Astrocyte (in vitro differentiated cells and primary cell): ENCODE results near the gene POLR2E. TPM values are rescaled to one million over a fixed set of nuclear protein-coding genes. Genes with fewer than 3 reads are reported as not detected.

Experiments used
- DNase-seq: peaks from one replicate; pipeline ENCODE4 v3.0.0-alpha.2; 2010; ENCODE audit warnings: low read depth
- FAIRE-seq: peaks from 2 replicates; lab custom pipeline; 2011; peaks lifted over from hg19 to GRCh38; lab: Jason Lieb, UNC
- H2AFZ ChIP-seq: 2 replicates; pipeline ENCODE4 v1.6.0; 2012; ENCODE audit warnings: low read depth, low read length, inconsistent platforms
- H3K27ac ChIP-seq: 2 replicates; pipeline ENCODE4 v1.5.1; 2011; ENCODE audit warnings: low read depth, low read length, inconsistent platforms
- H3K27me3 ChIP-seq: 2 replicates; pipeline ENCODE4 v1.6.0; 2011; ENCODE audit warnings: low read length, inconsistent platforms; ENCODE audit not compliant: insufficient read depth
- H3K36me3 ChIP-seq: 2 replicates; pipeline ENCODE4 v1.5.1; 2011; ENCODE audit warnings: low read length, inconsistent platforms; ENCODE audit not compliant: insufficient read depth
- H3K4me1 ChIP-seq: 2 replicates; pipeline ENCODE4 v1.5.1; 2011; ENCODE audit warnings: low read length, inconsistent platforms; ENCODE audit not compliant: insufficient read depth
- H3K4me2 ChIP-seq: 2 replicates; pipeline ENCODE4 v1.6.0; 2012; ENCODE audit warnings: low read length, inconsistent platforms
- H3K4me3 ChIP-seq: 2 replicates; pipeline ENCODE4 v1.5.1; 2011; ENCODE audit warnings: low read depth, mild to moderate bottlenecking, low read length, inconsistent platforms; ENCODE audit not compliant: insufficient read depth
- H3K79me2 ChIP-seq: 2 replicates; pipeline ENCODE4 v1.6.0; 2012; ENCODE audit warnings: mild to moderate bottlenecking, low read length, inconsistent platforms; ENCODE audit not compliant: insufficient read depth
- H3K9ac ChIP-seq: 2 replicates; pipeline ENCODE4 v1.6.0; 2012; ENCODE audit warnings: mild to moderate bottlenecking, low read length, inconsistent platforms
- H3K9me3 ChIP-seq: 2 replicates; pipeline ENCODE4 v1.5.1; 2012; ENCODE audit warnings: low read depth, mild to moderate bottlenecking, low read length, inconsistent platforms; ENCODE audit not compliant: insufficient read depth
- H4K20me1 ChIP-seq: 2 replicates; pipeline ENCODE4 v1.6.0; 2012; ENCODE audit warnings: low read length, inconsistent platforms; ENCODE audit not compliant: insufficient read depth
- H3K27ac Mint-ChIP-seq: one replicate; pipeline ENCODE4 v1.8.0; 2021; ENCODE audit warnings: mild to moderate bottlenecking, mixed read lengths; ENCODE audit not compliant: unreplicated experiment
- H3K27me3 Mint-ChIP-seq: one replicate; pipeline ENCODE4 v1.8.0; 2021; ENCODE audit warnings: low read depth, mixed read lengths; ENCODE audit not compliant: unreplicated experiment
- H3K36me3 Mint-ChIP-seq: one replicate; pipeline ENCODE4 v1.8.0; 2021; ENCODE audit warnings: low read depth, mixed read lengths; ENCODE audit not compliant: unreplicated experiment
- H3K4me1 Mint-ChIP-seq: one replicate; pipeline ENCODE4 v1.8.0; 2021; ENCODE audit warnings: low read depth, mixed read lengths; ENCODE audit not compliant: unreplicated experiment
- H3K4me3 Mint-ChIP-seq: one replicate; pipeline ENCODE4 v1.8.0; 2021; ENCODE audit warnings: mild to moderate bottlenecking, moderate library complexity, mixed read lengths; ENCODE audit not compliant: unreplicated experiment
- H3K9me3 Mint-ChIP-seq: one replicate; pipeline ENCODE4 v1.8.0; 2021; ENCODE audit warnings: mild to moderate bottlenecking, mixed read lengths; ENCODE audit not compliant: unreplicated experiment
- EZH2 ChIP-seq: IDR thresholded peaks from 2 replicates; pipeline ENCODE4 v1.6.1; 2012; ENCODE audit warnings: mild to moderate bottlenecking, low read length, inconsistent platforms; ENCODE audit not compliant: insufficient read depth
- total RNA-seq: library from RNA; stranded (reverse); gene quantifications from 2 replicates; pipeline ENCODE4 v1.2.1, GENCODE V29; 2021
- TF ChIP-seq, protein P1 (sequence below): IDR thresholded peaks from 2 replicates; pipeline ENCODE4 v1.5.1; 2011; ENCODE audit warnings: low read depth, mild to moderate bottlenecking, inconsistent platforms, low read length, moderate library complexity; ENCODE audit not compliant: insufficient read depth

POLR2E gene
- total RNA-seq, 1 donor from 2014 or later: 207 TPM

- no peak overlapping the region for H3K4me2 ChIP-seq
- H3K9ac ChIP-seq: no peak overlapping the region
- no peaks in the 10 kb centered on the region for H3K4me1 ChIP-seq
- no peaks in the 10 kb centered on the region for H3K27me3 Mint-ChIP-seq
- H3K4me3 Mint-ChIP-seq: no peak overlapping the region
- no peak overlapping the region for H2AFZ ChIP-seq
- no peak overlapping the region for H3K27ac ChIP-seq
- H3K27me3 ChIP-seq: no peaks in the 10 kb centered on the region
- H3K9me3 Mint-ChIP-seq: no peaks in the 10 kb centered on the region
- H4K20me1 ChIP-seq: no peaks in the 10 kb centered on the region
- no peak for TF ChIP-seq EZH2
- TF ChIP-seq, protein P1, sequence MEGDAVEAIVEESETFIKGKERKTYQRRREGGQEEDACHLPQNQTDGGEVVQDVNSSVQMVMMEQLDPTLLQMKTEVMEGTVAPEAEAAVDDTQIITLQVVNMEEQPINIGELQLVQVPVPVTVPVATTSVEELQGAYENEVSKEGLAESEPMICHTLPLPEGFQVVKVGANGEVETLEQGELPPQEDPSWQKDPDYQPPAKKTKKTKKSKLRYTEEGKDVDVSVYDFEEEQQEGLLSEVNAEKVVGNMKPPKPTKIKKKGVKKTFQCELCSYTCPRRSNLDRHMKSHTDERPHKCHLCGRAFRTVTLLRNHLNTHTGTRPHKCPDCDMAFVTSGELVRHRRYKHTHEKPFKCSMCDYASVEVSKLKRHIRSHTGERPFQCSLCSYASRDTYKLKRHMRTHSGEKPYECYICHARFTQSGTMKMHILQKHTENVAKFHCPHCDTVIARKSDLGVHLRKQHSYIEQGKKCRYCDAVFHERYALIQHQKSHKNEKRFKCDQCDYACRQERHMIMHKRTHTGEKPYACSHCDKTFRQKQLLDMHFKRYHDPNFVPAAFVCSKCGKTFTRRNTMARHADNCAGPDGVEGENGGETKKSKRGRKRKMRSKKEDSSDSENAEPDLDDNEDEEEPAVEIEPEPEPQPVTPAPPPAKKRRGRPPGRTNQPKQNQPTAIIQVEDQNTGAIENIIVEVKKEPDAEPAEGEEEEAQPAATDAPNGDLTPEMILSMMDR: no peak
- no peak overlapping the region for H3K27ac Mint-ChIP-seq
- no peaks in the 10 kb centered on the region for H3K36me3 ChIP-seq
- H3K9me3 ChIP-seq: peaks cover 28% of the 10 kb centered on the region
- peaks cover 22% of the 10 kb centered on the region for H3K36me3 Mint-ChIP-seq
- no peak for FAIRE-seq
- no peak for DNase-seq
- no peaks in the 10 kb centered on the region for H3K4me1 Mint-ChIP-seq
- no peak overlapping the region for H3K4me3 ChIP-seq
- no peaks in the 10 kb centered on the region for H3K79me2 ChIP-seq
These were observed 40.8 kb downstream of the POLR2E start for GRCh38 chr19:1054102-1055027.

DNA sequence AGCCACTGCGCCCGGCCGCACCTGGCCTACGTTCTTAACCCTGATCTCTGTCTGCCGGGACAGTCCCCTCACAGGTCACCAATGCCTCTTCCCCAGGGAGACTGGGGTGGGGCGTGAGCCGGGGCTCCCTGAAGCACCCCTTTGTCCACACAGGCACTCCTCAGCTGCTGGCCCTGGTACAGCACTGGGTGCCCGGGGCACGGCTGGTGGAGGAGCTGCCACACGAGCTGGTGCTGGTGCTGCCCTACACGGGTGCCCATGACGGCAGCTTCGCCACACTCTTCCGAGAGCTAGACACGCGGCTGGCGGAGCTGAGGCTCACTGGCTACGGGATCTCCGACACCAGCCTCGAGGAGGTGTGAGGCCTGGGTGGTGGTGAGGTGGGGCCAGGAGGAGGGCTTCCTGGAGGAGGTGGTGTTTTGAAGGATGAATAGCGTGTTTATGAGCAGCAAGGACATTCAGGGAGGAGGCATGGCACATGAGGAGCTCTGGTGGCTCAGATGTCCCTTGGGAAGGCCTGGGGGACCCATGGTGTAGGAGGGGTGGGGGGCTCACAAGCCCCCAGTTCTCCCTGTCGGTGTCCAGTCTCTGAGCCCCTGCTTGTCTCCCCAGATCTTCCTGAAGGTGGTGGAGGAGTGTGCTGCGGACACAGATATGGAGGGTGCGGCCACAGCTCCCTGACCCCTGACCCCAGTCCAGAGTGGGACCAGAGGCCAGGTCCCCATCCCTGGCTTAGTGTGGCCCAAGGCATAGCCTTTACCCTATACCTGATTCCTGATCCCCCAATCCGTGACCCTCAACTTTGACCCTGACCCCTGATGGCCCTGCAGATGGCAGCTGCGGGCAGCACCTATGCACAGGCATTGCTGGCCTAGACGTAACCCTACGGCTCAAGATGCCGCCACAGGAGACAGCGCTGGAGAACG is 41.7 kb downstream of the POLR2E start:
- Histone ChIP-seq H3K27ac (no peak overlapping the region), H3K27me3 (no peaks in the 10 kb centered on the region), H2AFZ (no peak overlapping the region), H3K4me1 (no peaks in the 10 kb centered on the region), H3K79me2 (no peaks in the 10 kb centered on the region), H3K36me3 (no peaks in the 10 kb centered on the region), H3K9me3 (peaks cover 23% of the 10 kb centered on the region), H4K20me1 (no peaks in the 10 kb centered on the region), H3K4me2 (no peak overlapping the region), H3K9ac (no peak overlapping the region), H3K4me3 (no peak overlapping the region)
- Mint-ChIP-seq H3K4me3 (peak overlapping the region; percentile 40), H3K4me1 (no peaks in the 10 kb centered on the region), H3K9me3 (no peaks in the 10 kb centered on the region), H3K27ac (no peak overlapping the region), H3K27me3 (no peaks in the 10 kb centered on the region), H3K36me3 (peaks cover 22% of the 10 kb centered on the region)
- TF ChIP-seq, protein P1: no peak
- no peak for TF ChIP-seq EZH2
- DNase-seq: no peak
- FAIRE-seq: no peak
